Measurements from ENCODE around the gene SELENOF.

GRCh38 chr1:86849756-86850155, 64.2 kb downstream of the SELENOF start:
- TF ChIP-seq, protein P1, sequence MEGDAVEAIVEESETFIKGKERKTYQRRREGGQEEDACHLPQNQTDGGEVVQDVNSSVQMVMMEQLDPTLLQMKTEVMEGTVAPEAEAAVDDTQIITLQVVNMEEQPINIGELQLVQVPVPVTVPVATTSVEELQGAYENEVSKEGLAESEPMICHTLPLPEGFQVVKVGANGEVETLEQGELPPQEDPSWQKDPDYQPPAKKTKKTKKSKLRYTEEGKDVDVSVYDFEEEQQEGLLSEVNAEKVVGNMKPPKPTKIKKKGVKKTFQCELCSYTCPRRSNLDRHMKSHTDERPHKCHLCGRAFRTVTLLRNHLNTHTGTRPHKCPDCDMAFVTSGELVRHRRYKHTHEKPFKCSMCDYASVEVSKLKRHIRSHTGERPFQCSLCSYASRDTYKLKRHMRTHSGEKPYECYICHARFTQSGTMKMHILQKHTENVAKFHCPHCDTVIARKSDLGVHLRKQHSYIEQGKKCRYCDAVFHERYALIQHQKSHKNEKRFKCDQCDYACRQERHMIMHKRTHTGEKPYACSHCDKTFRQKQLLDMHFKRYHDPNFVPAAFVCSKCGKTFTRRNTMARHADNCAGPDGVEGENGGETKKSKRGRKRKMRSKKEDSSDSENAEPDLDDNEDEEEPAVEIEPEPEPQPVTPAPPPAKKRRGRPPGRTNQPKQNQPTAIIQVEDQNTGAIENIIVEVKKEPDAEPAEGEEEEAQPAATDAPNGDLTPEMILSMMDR (IDR thresholded peaks at IDR 0.05) = no peak
- TF ChIP-seq POLR2A (IDR thresholded peaks at IDR 0.05) = no peak
